Spleen (tissue), 11 donors: ENCODE data around the gene CASR. TPM values are rescaled to one million over a fixed set of nuclear protein-coding genes. Genes with fewer than 3 reads are reported as not detected.

ENCODE experiments used
- DNase-seq: peaks from one replicate; pipeline ENCODE4 v3.0.0-alpha.2; 2020
- H3K27ac ChIP-seq, 8 donors: fragments of 200-600 bp; sonication (generic) in 7 of 8; 1 replicate in 4 of 8; 2 replicates in 4 of 8; pipeline versions ENCODE4 v1.5.0 to v1.8.0; 2016 to 2021; ENCODE audit warnings: inconsistent platforms in 4 of 8, mild to moderate bottlenecking in 4 of 8, moderate library complexity in 1 of 8
- H3K27me3 ChIP-seq, 7 donors: fragments of 200-600 bp; sonication (generic) in 6 of 7; replicated peaks in 1 of 7; 1 replicate in 4 of 7; 2 replicates in 3 of 7; pipeline versions ENCODE4 v1.5.0 to v1.8.0; 2016 to 2021; ENCODE audit warnings: inconsistent platforms in 3 of 7, mild to moderate bottlenecking in 1 of 7
- H3K36me3 ChIP-seq, 6 donors: fragments of 200-600 bp; sonication (generic) in 5 of 6; 1 replicate in 4 of 6; 2 replicates in 2 of 6; pipeline versions ENCODE4 v1.5.0 to v1.8.0; 2016 to 2021; ENCODE audit warnings: inconsistent platforms in 2 of 6
- H3K4me1 ChIP-seq, 6 donors: fragments of 200-600 bp; sonication (generic) in 5 of 6; 1 replicate in 3 of 6; 2 replicates in 3 of 6; pipeline versions ENCODE4 v1.5.0 to v1.8.0; 2016 to 2021; ENCODE audit warnings: inconsistent platforms in 3 of 6
- H3K4me3 ChIP-seq, 8 donors: fragments of 200-600 bp; sonication (generic) in 7 of 8; 1 replicate in 4 of 8; 2 replicates in 4 of 8; pipeline versions ENCODE4 v1.5.0 to v1.8.0; 2016 to 2021; ENCODE audit warnings: inconsistent platforms in 4 of 8, mild to moderate bottlenecking in 4 of 8, moderate library complexity in 2 of 8
- H3K9me3 ChIP-seq, 8 donors: fragments of 200-600 bp; sonication (generic) in 7 of 8; 1 replicate in 4 of 8; 2 replicates in 4 of 8; pipeline versions ENCODE4 v1.5.0 to v1.8.0; 2016 to 2021; ENCODE audit warnings: inconsistent platforms in 4 of 8
- CTCF ChIP-seq, 11 experiments: fragments of 200-600 bp in 7 of 11; fragments of 450-650 bp in 4 of 11; sonication (generic) in 4 of 11; IDR thresholded peaks in 8 of 11; conservative IDR thresholded peaks in 3 of 11; 1 replicate in 7 of 11; 2 replicates in 4 of 11; pipeline versions ENCODE4 v1.4.0 to v1.8.0; 2016 to 2021; ENCODE audit warnings: antibody characterized with exemption in 11 of 11, inconsistent platforms in 4 of 11, mild to moderate bottlenecking in 1 of 11
- POLR2A ChIP-seq, 3 donors: fragments of 450-650 bp; IDR thresholded peaks; one replicate each; pipeline ENCODE4 v1.5.1; 2017; ENCODE audit warnings: antibody characterized with exemption in 3 of 3, mild to moderate bottlenecking in 1 of 3
- POLR2AphosphoS5 ChIP-seq, 3 donors: sonication (generic); formaldehyde crosslinking; IDR thresholded peaks; one replicate each; pipeline ENCODE4 v1.5.1; 2017; ENCODE audit warnings: antibody characterized with exemption in 3 of 3
- WGBS, 5 donors: extraction: QIAGEN DNeasy Blood & Tissue Kit in 3 of 5; methylation state at CpG; one replicate each; pipeline versions ENCODE4 v1.1.5 to v1.1.7; 2013 to 2018; 5-methylcytosine and 5-hydroxymethylcytosine counted together
- intact Hi-C: fragments of 100-400 bp; cut with DNase I; formaldehyde crosslinking; loops from one replicate; pipeline ENCODE4 v1.15.0; 2023; ENCODE audit warnings: low total_unique reads
- polyA plus RNA-seq, 3 donors: library from polyadenylated mRNA; stranded (reverse); fragments of 200-250 nt; gene quantifications; one replicate each; pipeline ENCODE4 v1.2.1, GENCODE V29; 2013
- total RNA-seq, 7 donors: library from RNA; depleted of rRNA in 3 of 7; stranded (reverse); fragments of >200 nt in 3 of 7; fragmentation: NEBNext Ultra II Directional in 4 of 7; extraction: Animal tissue kit (Norgen Biotek cat#: 25700) in 4 of 7; gene quantifications; one replicate each; pipeline versions ENCODE4 v1.1.0 to v1.2.1, GENCODE V29; 2016 to 2021
- donor health status: healthy with polysubstance abuse.
- donor health status: DM: no; HTN: no; CAD: no; lungs with moderate emphysema.
- donor health status: DM: no; HTN: no; CAD: no.
- donor health status: Bipolar disorder and iron deficiency.
- donor health status: healthy.
- donor health status: DM: no; HTN: no; CAD: no.
- donor health status: DM: yes; HTN: yes; CAD: no.

Gene CASR
- total and polyA plus RNA-seq, 10 donors: 0.08 to 4.3 (median 0.23) TPM

GRCh38 chr3:122178711-122179110, 4.8 kb upstream of the CASR start:
- TF ChIP-seq CTCF (IDR thresholded peaks at IDR 0.05 in 8 of 11, conservative IDR thresholded peaks at IDR 0.05 in 3 of 11) (no peak), POLR2AphosphoS5 (IDR thresholded peaks at IDR 0.05) (no peak), POLR2A (IDR thresholded peaks at IDR 0.05) (no peak)
- intact Hi-C loops: no loop called here
- no peaks in the 10 kb centered on the region for H3K36me3 ChIP-seq
- 83 to 98% (median 95%) methylated on average over 5 of the region's 5 CpGs for WGBS, 5 donors
- no peak overlapping the region for H3K27ac ChIP-seq
- DNase-seq: no peak
- H3K4me1 ChIP-seq: peaks cover 0 to 5% (median 4%) of the 10 kb centered on the region in 6 donors
- H3K4me3 ChIP-seq: no peak overlapping the region
- H3K27me3 ChIP-seq: peaks cover 0 to 34% (median 13%) of the 10 kb centered on the region in 7 donors
- H3K9me3 ChIP-seq: peaks cover 0 to 6% (median 1%) of the 10 kb centered on the region in 8 donors

GRCh38 chr3:122183893-122184590, 574 bp downstream of the CASR start:
- intact Hi-C loops: no loop called here
- H3K27ac ChIP-seq: no peak overlapping the region
- peaks cover 0 to 63% (median 26%) of the 10 kb centered on the region in 7 donors for H3K27me3 ChIP-seq
- H3K9me3 ChIP-seq: no peaks in the 10 kb centered on the region
- H3K4me1 ChIP-seq: peaks cover 4 to 16% (median 14%) of the 10 kb centered on the region in 6 donors
- peak overlapping the region in 7 of 8 donors; percentile 20 to 63 (median 26) for H3K4me3 ChIP-seq
- no peak for DNase-seq
- WGBS, 5 donors: 2 to 5% (median 3%) methylated on average over 29 to 64 of the region's 64 CpGs
- TF ChIP-seq POLR2AphosphoS5 (IDR thresholded peaks at IDR 0.05): no peak
- TF ChIP-seq CTCF (IDR thresholded peaks at IDR 0.05 in 8 of 11, conservative IDR thresholded peaks at IDR 0.05 in 3 of 11): no peak
- no peak for TF ChIP-seq POLR2A (IDR thresholded peaks at IDR 0.05)
- no peaks in the 10 kb centered on the region for H3K36me3 ChIP-seq

GRCh38 chr3:122184591-122184929, 1.1 kb downstream of the CASR start:
- WGBS, 5 donors: 14 to 43% (median 17%) methylated on average over 8 to 19 of the region's 19 CpGs
- H3K27me3 ChIP-seq: peaks cover 0 to 63% (median 26%) of the 10 kb centered on the region in 7 donors
- peaks cover 4 to 16% (median 14%) of the 10 kb centered on the region in 6 donors for H3K4me1 ChIP-seq
- intact Hi-C loops: no loop called here
- no peaks in the 10 kb centered on the region for H3K9me3 ChIP-seq
- no peaks in the 10 kb centered on the region for H3K36me3 ChIP-seq
- H3K27ac ChIP-seq: no peak overlapping the region
- no peak for DNase-seq
- no peak for TF ChIP-seq POLR2AphosphoS5 (IDR thresholded peaks at IDR 0.05)
- TF ChIP-seq CTCF (IDR thresholded peaks at IDR 0.05 in 8 of 11, conservative IDR thresholded peaks at IDR 0.05 in 3 of 11): no peak
- TF ChIP-seq POLR2A (IDR thresholded peaks at IDR 0.05): no peak
- peak overlapping the region in 6 of 8 donors; percentile 22 to 63 (median 27) for H3K4me3 ChIP-seq

- H3K9me3 ChIP-seq: no peaks in the 10 kb centered on the region
- 68 to 86% (median 76%) methylated on average over 2 of the region's 2 CpGs for WGBS, 5 donors
- H3K4me1 ChIP-seq: peaks cover 4 to 16% (median 14%) of the 10 kb centered on the region in 6 donors
- DNase-seq: no peak
- intact Hi-C loops: no loop called here
- no peak overlapping the region for H3K4me3 ChIP-seq
- H3K36me3 ChIP-seq: no peaks in the 10 kb centered on the region
- peaks cover 0 to 56% (median 26%) of the 10 kb centered on the region in 7 donors for H3K27me3 ChIP-seq
- H3K27ac ChIP-seq: no peak overlapping the region
- TF ChIP-seq POLR2A (IDR thresholded peaks at IDR 0.05) (no peak), POLR2AphosphoS5 (IDR thresholded peaks at IDR 0.05) (no peak), CTCF (IDR thresholded peaks at IDR 0.05 in 8 of 11, conservative IDR thresholded peaks at IDR 0.05 in 3 of 11) (no peak)
Observed at GRCh38 chr3:122186372-122186771, 2.9 kb downstream of the CASR start.
